Fibroblast of upper back skin (primary cell): ENCODE results near the gene PNMA8C.

Experiments used
- DNase-seq: peaks from one replicate; pipeline ENCODE4 v3.0.0-alpha.2; 2013

Gene PNMA8C

GRCh38 chr19:46428239-46429135, at the start of gene PNMA8C:
Gene PNMA8C (minus strand): TSS chr19:46428936. CDS start chr19:46428359, 577 bp downstream.
- peak; percentile 48 for DNase-seq

DNA sequence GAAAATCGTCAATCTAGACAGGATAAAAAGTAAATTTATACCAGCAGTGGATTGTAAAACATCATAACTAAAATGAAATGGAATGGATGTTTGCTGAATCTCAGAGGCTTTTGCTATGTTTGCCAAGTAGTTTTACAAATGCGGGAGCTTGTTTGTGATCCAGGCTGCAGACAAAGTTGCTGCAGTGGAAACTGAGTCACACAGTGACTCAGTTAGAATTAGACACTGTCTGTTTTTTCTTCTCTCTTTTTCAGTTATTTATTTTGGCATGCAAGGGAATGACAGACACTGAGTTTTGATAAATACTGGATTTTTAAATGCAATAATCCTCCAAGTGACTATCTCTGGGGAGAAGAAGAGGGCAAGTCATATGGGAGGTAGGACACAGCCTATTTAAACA, 47.2 kb upstream of the PNMA8C start:
- DNase-seq: no peak

- no peak for DNase-seq
Observed at GRCh38 chr19:46474211-46474610, 45.5 kb upstream of the PNMA8C start.

- no peak for DNase-seq
Observed at GRCh38 chr19:46472592-46472991, 43.9 kb upstream of the PNMA8C start.

GRCh38 chr19:46471811-46472543, 43.2 kb upstream of the PNMA8C start:
- no peak for DNase-seq

- DNase-seq: peak; percentile 79
Observed at GRCh38 chr19:46471116-46471733, 42.5 kb upstream of the PNMA8C start, which contains the start of gene PNMA8A. Gene PNMA8A (minus strand): TSS chr19:46471563. CDS start chr19:46471035, 528 bp downstream.

- no peak for DNase-seq
Observed at GRCh38 chr19:46470376-46470775, 41.6 kb upstream of the PNMA8C start.

DNA sequence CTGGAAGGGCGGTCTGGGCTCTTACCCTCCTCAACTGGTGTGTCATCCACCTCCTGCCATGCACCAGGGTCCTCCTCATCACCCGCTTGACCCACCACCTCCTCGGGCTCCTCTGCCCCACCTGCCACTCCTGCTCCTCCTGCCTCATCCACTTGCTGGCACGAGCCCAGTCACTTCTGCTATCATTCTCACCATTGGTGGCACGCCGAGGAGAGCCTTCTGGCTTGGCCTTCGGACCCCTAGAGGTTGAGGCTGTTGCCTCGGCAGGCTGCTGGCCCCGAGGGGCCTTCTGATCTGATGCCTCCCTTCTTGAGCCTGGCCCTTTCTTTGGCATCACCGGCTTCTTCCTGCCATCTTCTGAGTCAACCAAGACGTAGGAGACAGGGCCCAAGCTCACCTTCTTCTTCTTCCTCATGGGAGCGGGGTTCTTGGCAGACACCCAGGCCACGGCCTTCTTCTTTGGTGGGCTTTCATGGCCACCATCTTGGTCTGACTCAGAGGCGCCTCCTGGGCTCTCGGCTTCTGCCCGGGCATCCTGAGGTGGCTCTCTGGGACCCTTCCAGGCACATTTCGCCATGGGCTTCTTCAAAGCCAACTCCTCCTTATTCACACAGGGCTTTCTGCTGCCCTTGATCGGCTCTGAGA, 40.9 kb upstream of the PNMA8C start:
- DNase-seq: no peak

DNA sequence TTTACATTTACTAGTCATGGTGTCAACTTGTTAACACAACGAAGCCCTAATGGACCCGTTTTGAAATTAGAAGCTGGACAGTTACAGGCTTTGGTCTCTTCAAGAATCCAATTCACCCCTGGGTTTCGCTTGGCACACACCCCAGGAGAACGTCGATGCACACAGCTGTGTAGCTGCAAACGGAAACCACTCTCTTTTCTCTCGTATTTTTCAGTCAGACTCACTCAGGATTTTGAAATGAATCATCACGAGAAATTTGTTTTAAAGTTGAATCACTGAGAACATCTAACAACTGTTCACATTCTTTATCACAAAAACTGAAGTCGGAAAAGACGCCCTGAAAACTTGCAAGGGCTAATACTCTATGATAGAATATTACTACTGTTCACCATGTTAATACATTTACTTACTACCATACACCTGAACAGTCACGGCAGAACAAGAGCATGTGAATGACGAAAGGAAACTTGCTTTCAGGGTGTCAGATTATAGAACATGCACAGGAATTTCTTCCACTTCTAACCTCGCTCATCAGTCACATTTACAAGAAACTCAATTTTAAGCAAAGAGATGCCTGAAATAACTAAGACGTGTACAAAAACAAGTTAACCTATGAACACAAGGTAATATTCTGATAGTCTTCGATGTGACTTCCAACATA, 37.9 kb upstream of the PNMA8C start:
- DNase-seq: peak; percentile 90

DNA sequence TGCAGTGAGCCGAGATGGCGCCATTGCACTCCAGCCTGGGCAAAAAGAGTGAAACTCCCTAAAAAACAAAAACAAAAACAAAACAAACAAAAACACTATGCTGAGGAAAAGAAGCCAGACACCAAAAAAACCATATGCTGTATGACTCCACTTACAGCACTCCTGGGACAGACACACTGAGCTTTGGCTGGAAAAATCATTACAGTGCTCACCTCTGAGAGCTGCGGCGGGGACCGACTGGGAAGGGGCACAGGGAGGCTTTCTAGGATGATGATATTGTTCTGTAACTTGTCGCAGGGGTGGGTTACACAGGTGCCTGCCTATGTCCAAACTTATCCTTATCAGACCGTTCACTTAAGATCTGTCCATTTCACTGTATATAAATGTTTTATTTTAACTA, 34.8 kb upstream of the PNMA8C start:
- DNase-seq: no peak

GRCh38 chr19:46461537-46461936, 32.8 kb upstream of the PNMA8C start:
- no peak for DNase-seq

- no peak for DNase-seq
Observed at GRCh38 chr19:46460981-46461380, 32.2 kb upstream of the PNMA8C start.

DNA sequence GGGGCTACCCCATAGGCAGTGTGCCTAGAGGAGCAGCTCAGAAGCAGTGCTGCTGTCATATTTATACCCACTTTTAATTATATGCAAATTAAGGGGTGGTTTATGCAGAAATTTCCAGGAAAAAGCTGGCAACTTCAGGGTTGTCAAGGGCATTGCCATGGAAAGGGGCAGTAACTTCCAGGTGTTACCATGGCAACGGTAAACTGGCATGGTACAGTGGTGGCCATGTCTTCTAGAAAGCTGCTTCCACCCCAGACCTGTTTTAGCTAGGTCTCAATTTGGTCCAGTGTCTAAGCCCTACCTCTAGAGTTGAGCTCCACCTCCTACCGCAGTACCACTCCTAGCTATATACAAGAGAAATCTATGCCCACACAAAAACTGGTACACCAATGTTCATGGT, 31.3 kb upstream of the PNMA8C start:
- no peak for DNase-seq

- DNase-seq: no peak
Observed at GRCh38 chr19:46456930-46457329, 28.2 kb upstream of the PNMA8C start.

DNA sequence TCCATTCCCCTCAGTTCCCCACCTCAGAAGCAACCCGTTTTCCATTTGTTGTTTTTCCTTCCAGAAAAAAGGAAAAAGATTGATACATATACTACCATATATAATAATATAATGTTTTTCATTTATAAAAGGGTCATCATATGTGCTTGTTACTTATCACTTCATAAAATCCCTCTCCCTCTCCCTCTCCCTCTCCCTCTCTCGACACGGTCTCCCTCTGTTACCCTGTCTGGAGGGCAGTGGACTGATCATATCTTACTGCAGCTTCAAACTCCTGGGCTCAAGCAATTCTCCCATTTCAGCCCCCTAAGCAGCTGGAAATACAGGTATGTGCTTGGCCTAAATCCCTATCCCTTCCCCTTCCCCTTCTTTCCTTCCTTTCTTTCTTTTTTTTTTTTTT, 25.5 kb upstream of the PNMA8C start:
- DNase-seq: no peak

DNA sequence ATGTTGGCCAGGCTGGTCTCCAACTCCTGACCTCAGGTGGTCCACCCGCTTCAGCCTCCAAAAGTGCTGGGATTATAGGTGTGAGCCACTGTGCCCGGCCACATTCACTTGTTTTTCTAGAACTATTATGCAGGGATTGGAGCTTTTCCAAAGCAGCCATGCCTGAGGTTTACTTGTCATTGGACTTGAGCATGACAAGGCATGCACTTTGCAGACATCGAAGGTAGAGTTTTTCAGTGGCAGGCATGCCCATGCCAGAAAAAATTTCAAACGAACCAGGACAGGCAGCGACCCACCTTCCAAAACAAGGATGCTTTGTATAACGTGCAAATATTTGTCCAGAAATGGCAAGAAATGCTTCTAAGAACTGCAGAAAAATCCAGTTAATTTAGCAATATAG, 24.9 kb upstream of the PNMA8C start:
- no peak for DNase-seq

GRCh38 chr19:46452186-46452585, 23.4 kb upstream of the PNMA8C start:
- no peak for DNase-seq

DNA sequence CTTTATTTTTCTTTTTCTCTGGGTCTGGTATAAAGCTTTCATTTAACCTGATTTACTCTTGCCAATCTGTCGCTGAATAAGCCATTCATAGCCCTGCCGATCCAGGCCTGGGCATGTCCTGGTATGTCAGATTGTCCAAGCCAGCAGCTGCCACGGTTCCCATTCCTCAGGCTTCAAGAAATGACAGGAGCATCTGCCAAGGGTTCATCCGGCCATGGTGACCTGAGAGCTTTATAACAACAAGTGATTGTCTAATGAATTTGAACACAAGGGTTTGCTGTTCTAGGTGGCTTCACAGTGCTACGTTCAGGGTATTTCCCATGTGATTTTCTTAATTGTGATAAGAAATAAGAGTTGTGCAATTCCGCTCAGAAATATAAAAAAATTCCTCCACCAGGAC, 22.6 kb upstream of the PNMA8C start:
- no peak for DNase-seq

- no peak for DNase-seq
Observed at GRCh38 chr19:46450737-46451136, 22.0 kb upstream of the PNMA8C start.

DNA sequence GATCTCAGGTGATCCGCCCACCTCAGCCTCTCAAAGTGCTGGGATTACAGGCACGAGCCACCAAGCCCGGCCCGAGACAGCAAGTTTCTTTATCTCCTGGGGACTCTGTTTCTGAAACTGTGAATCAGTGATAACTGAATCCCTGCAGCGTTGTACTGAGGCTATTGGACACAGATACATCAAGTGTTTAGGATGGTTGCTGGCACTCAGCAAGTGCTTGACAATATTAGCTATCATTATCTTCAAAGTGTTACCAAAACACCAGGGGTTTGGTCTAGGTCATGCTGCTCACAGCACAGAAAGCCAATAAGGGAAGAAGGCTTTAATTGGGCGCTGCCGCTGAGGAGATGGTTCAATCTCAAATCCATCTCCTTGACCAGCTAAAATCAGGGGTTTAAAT, 20.5 kb upstream of the PNMA8C start:
- no peak for DNase-seq

DNA sequence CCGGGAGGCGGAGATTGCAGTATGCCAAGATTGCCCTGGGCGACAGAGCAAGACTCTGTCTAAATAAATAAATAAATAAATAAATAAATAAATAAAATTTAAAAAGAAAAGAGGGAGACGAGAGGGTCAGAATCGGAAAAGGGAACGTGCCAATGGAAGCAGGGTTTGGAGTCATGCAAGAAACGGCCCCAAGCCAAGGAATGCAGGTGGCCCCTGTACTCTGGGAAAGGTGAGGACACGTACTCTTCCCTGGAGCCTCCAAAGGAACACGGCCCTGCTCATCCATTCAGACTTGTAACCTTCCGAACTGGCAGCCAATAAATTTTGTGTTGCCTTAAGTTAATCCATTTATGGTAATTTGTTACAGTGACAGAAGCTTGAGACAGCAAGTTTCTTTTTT, 19.9 kb upstream of the PNMA8C start:
- DNase-seq: no peak

DNA sequence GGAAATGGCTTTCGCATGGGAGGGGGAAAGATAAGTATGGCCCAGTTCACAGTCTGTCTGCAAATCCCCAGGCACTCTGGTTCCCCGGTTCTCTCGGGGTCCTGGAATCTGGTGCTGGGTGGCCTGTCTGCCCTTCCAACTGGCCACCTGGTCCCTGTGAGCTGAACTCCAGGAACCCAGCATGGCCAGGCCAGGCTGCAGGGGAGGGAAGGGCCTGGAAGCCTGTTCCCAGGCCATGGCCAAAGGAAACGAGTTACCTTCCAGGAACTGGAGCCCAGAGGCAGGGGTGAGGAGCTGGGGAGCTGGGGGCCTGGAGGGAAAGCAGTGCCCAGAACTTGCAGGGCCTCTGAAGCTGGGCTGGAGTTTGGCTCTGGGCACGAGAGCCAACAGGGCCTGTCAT, 19.1 kb upstream of the PNMA8C start:
- DNase-seq: no peak

DNA sequence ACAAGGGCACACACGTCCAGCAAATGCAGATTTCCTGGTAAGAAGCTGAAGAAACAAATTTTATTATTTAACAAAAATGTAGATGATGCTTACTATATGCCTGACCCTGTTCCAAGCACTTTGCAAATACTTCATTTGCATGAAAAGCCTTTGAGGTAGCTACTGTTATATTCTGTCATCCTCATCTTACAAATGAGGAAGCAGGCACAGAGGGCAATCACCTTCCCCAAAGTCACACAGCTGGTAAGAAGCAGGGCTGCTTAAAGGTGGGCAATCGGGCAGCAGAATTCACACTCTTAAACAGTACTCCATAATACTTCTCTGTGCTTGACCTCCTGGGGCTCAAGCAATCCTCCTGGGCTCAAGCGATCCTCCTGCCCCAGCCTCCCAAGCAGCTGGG, 18.3 kb upstream of the PNMA8C start:
- no peak for DNase-seq
